GM06990 (cell line): ENCODE data around the gene CDC20B.

ENCODE experiments used
- DNase-seq: peaks from one replicate; pipeline ENCODE4 v3.0.0-alpha.2; 2011; ENCODE audit not compliant: insufficient read length; ENCODE audit errors: extremely low read depth
- H3K27me3 ChIP-seq: replicated peaks from 2 replicates; pipeline ENCODE4 v1.6.0; 2011; ENCODE audit warnings: low read length; ENCODE audit not compliant: control insufficient read depth, insufficient read depth
- H3K36me3 ChIP-seq: 2 replicates; pipeline ENCODE4 v1.5.1; 2011; ENCODE audit warnings: low read length; ENCODE audit not compliant: control insufficient read depth, insufficient read depth
- H3K4me3 ChIP-seq: replicated peaks from 2 replicates; pipeline ENCODE4 v1.5.1; 2011; ENCODE audit warnings: low read depth, mild to moderate bottlenecking, control low read depth, low read length
- TF ChIP-seq, protein P1 (sequence below): IDR thresholded peaks from 2 replicates; pipeline ENCODE4 v1.5.1; 2011; ENCODE audit warnings: low read length, control low read depth, mild to moderate bottlenecking, inconsistent platforms; ENCODE audit not compliant: insufficient read depth, poor library complexity, severe bottlenecking

Gene CDC20B

DNA sequence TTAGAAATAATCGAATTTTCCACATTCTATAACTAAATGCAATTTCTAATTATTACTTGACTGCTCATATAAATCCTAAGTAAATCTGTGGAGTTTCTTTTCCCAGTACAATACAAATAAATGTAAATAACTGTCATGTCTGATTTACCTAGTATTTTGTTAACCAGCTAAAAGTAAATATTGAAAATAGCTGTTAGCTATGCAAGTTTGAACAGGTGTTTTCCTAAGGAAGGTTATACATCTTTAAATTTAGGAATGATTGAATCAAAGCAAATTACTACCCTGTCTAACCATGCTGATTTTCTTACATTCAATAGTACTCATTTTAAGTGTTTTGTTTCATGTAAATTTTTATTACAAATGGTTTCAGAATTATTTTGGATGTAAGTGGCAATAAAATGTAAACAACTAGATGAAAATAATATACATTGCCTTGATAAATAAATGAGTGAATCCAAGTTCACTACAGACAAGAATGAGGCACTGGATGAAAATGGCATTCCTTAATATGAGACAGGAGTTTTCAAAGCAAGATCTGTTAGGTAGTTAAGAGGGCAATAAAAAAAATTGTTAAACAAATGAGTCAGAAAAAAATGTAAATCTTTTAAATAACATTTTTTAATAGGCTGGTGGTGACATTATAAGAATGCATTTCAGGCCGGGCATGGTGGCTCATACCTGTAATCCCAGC is 38.4 kb upstream of the CDC20B start:
- DNase-seq: no peak
- Histone ChIP-seq H3K4me3 (no peak overlapping the region), H3K27me3 (no peaks in the 10 kb centered on the region; the same call in 1 of the 2 replicates), H3K36me3 (no peaks in the 10 kb centered on the region)
- TF ChIP-seq, protein P1, sequence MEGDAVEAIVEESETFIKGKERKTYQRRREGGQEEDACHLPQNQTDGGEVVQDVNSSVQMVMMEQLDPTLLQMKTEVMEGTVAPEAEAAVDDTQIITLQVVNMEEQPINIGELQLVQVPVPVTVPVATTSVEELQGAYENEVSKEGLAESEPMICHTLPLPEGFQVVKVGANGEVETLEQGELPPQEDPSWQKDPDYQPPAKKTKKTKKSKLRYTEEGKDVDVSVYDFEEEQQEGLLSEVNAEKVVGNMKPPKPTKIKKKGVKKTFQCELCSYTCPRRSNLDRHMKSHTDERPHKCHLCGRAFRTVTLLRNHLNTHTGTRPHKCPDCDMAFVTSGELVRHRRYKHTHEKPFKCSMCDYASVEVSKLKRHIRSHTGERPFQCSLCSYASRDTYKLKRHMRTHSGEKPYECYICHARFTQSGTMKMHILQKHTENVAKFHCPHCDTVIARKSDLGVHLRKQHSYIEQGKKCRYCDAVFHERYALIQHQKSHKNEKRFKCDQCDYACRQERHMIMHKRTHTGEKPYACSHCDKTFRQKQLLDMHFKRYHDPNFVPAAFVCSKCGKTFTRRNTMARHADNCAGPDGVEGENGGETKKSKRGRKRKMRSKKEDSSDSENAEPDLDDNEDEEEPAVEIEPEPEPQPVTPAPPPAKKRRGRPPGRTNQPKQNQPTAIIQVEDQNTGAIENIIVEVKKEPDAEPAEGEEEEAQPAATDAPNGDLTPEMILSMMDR: no peak

DNA sequence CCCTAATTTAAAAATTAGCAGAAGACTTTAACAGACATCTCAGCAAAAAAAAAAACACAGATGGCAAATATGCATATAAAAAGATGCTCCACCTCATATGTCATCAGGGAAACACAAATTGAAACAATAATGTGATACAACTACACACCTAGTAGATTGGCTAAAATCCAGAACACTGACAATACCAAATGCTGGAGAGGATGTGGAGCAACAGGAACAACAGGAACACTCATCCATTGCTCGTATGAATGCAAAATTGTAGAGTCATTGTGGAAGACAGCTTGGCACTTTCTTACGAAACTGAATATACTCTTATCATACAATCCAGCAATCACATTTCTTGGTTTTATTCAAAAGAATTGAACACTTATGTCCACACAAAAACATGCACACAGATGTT is 32.0 kb upstream of the CDC20B start:
- Histone ChIP-seq H3K27me3 (no peaks in the 10 kb centered on the region; the same call in 1 of the 2 replicates), H3K36me3 (no peaks in the 10 kb centered on the region), H3K4me3 (no peak overlapping the region)
- no peak for DNase-seq
- TF ChIP-seq, protein P1: no peak

DNA sequence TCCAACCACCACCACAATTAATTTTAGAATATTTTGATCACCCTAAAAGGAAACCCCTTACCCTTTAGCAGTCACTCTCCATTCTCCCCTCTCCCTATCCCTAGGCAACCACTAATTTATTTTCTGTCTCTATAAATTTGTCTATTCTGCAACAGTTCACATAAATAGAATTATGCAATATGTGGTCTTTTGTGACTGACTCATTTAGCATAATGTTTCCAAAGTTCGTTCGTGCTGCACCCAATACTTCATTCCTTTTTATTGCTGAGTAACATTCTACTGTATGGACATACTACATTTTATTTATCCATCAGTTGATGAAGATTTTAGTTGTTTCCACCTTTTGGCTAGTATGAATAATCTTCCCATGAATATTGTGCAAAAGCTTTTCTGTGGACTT is 18.2 kb upstream of the CDC20B start:
- Histone ChIP-seq H3K4me3 (no peak overlapping the region), H3K36me3 (no peaks in the 10 kb centered on the region), H3K27me3 (no peaks in the 10 kb centered on the region; the same call in 1 of the 2 replicates)
- no peak for DNase-seq
- TF ChIP-seq, protein P1: no peak

DNA sequence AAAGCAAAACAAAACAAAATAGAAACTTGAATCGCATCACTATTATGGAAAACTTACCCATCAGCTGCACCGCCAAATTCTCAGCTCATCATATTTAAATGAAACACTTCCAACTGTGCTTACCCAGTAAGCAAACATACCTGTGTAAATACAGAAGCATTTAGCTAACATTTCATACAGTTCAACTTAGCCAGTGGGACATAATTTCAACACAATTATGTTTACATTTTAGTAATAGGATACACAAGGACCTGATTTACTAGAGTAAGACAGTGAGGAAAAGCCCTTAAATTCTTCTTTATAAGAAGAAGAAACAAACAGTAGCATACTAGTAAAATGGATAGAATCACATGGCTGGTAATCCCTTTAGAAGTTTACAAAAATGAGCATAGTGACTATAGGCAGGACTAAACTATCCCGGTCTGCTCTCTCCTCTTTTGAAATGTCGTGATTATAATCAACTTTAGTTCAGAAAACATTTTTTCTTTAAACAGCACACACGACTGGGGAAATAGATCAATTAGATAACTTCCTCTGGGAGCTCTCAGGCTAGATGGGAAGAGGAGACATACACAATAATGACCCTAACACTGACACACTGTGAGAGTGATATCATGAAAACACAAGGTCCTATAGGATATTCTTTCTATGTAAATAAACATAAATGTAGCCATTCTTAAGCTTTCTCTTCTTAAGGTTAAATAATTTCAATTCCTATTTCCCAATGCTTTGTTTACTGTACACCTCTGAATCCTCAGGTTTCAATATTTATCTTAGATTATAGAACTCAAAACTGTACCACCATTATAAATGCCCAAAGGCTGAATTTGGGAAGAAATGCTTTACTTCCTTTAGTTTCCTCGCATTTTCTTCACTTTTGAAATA is 15.9 kb upstream of the CDC20B start:
- Histone ChIP-seq H3K4me3 (no peak overlapping the region), H3K27me3 (no peaks in the 10 kb centered on the region; the same call in 1 of the 2 replicates), H3K36me3 (no peaks in the 10 kb centered on the region)
- TF ChIP-seq, protein P1: no peak
- DNase-seq: no peak

DNA sequence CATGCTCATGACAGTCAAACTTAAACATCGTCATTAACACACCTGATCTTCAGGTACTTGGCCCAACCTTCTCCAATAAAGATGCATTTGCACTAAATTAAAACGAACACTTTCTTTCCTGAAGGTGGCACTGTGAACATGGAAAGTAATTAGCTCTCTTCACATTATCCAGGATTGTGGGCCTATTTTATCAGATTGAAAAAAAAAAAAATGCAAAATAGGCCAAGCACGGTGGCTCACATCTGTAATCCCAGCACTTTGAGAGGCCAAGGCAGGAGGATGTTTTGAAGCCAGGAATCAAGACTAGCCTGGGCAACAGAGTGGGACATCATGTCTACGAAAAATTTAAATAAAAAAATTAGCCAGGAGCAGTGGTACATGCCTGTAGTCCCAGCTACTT is 14.4 kb upstream of the CDC20B start:
- Histone ChIP-seq H3K36me3 (no peaks in the 10 kb centered on the region), H3K27me3 (no peaks in the 10 kb centered on the region), H3K4me3 (no peak overlapping the region)
- no peak for DNase-seq
- TF ChIP-seq, protein P1: peak; percentile 21
